ENCODE results near the gene BRINP3.
"Not testable (repeated sequence)": the region's sequence is repeated elsewhere in the genome, so short reads cannot be mapped to it uniquely, and the experiment has no call there.

BRINP3 gene

DNA sequence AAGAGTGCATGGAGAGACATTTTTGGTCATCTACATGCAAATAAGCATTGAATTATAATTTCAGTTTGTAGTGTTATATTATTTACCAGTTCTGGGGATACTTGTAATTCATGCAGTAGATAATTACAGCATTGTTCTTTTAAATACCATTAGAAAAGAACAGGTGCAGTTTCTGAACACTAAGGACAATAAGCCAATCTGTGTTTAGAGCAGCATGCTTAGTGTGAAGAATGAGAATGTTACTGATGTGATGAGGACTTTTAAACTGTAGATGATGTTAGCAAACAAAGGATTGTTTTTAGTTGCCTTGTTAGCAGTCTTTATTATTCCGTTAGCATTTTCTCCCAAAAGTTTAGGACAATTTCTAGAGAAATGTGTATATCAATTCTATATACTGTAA, 348.3 kb downstream of the BRINP3 start:
- WGBS, 2 experiments (ENCODE audit: insufficient coverage in 2 of 2) = no CpG with 5 or more reads among the region's 1 CpG
- no peak overlapping the region for H3K27ac ChIP-seq (ENCODE audit: low read depth, low read length, severe bottlenecking)

DNA sequence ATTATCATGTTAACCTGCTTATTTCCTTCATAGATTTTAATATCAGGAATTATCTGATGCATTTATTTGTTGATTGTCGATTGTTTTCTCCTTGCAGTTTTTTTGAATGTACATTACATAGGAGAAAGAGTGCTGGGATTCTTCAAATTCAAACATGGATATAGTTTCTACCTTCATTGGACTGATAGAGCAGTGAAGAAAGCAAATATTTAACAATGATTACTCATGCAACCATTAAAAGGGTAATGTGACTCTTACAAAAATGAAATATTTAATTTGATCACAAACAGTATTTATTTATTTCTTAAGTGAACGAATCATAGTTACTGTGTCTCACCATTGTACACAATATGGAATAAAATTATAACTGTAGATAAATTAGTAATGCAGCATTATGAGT, 350.9 kb downstream of the BRINP3 start:
- no peak overlapping the region for H3K4me3 ChIP-seq (ENCODE audit: extremely low read depth, insufficient read depth, low read length, poor library complexity, severe bottlenecking)
- H3K36me3 ChIP-seq (ENCODE audit: control insufficient read depth, insufficient read depth, low read length) = no peaks in the 10 kb centered on the region
- WGBS, 2 experiments (ENCODE audit: insufficient coverage in 2 of 2) = no CpG with 5 or more reads among the region's 2 CpGs
- H3K27ac ChIP-seq (ENCODE audit: low read depth, low read length, severe bottlenecking) = no peak overlapping the region
- H3K4me1 ChIP-seq (ENCODE audit: control insufficient read depth, insufficient read depth, low read length, poor library complexity, severe bottlenecking) = no peaks in the 10 kb centered on the region
- no peaks in the 10 kb centered on the region for H3K9me3 ChIP-seq (ENCODE audit: control insufficient read depth, low read length)

More for the DNA sequence above, 348.3 kb downstream of the BRINP3 start:
- H3K36me3 ChIP-seq (ENCODE audit: control insufficient read depth, insufficient read depth, low read length) = no peaks in the 10 kb centered on the region
- H3K4me1 ChIP-seq (ENCODE audit: control insufficient read depth, insufficient read depth, low read length, poor library complexity, severe bottlenecking) = no peaks in the 10 kb centered on the region
- H3K9me3 ChIP-seq (ENCODE audit: control insufficient read depth, low read length) = no peaks in the 10 kb centered on the region
- H3K4me3 ChIP-seq (ENCODE audit: extremely low read depth, insufficient read depth, low read length, poor library complexity, severe bottlenecking) = no peak overlapping the region

DNA sequence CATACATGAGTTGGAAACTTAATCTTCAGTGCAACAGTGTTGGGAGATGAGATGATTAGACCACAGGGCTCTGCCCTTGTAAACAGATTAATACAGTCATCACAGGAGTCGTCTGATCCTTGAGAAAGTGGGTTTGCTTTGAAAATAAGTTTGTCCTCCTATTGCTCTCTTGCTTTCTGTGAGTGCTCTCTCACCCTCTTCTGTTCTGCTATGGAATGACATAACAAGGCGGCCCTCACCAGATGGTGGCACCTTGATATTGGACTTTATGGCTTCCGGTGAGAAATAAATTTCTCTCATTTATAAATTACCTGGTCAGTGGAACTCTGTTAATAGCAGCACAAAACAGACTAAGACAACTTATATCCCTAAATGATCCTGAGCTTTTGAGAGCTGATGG, 353.6 kb downstream of the BRINP3 start:
- Histone ChIP-seq H3K4me3 (ENCODE audit: extremely low read depth, insufficient read depth, low read length, poor library complexity, severe bottlenecking) (no peak overlapping the region), H3K4me1 (ENCODE audit: control insufficient read depth, insufficient read depth, low read length, poor library complexity, severe bottlenecking) (no peaks in the 10 kb centered on the region), H3K9me3 (ENCODE audit: control insufficient read depth, low read length) (no peaks in the 10 kb centered on the region), H3K27ac (ENCODE audit: low read depth, low read length, severe bottlenecking) (no peak overlapping the region), H3K36me3 (ENCODE audit: control insufficient read depth, insufficient read depth, low read length) (no peaks in the 10 kb centered on the region)
- WGBS, 2 experiments (ENCODE audit: insufficient coverage in 2 of 2) = 80% methylated on average over 2 of the region's 3 CpGs; no CpG with 5 or more reads in 1 of the 2 experiments

DNA sequence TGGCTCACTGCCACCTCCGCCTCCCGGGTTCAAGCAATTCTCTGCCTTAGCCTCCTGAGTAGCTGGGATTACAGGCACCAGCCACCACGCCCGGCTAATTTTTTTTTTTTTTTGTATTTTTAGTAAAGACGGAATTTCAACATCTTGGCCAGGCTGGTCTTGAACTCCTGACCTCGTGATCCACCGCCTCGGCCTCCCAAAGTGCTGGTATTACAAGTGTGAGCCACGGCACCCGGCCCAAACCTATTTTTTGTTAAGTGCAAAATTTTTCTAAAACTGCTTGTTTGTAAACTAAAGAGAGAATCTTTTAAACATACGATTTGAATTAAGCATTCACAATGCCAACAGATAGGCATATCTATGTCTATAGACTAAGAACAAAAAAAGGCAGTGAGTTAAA, 357.1 kb downstream of the BRINP3 start:
- not testable (repeated sequence) for H3K9me3 ChIP-seq (ENCODE audit: control insufficient read depth, low read length); H3K4me1 ChIP-seq (ENCODE audit: control insufficient read depth, insufficient read depth, low read length, poor library complexity, severe bottlenecking); H3K36me3 ChIP-seq (ENCODE audit: control insufficient read depth, insufficient read depth, low read length); H3K27ac ChIP-seq (ENCODE audit: low read depth, low read length, severe bottlenecking); H3K4me3 ChIP-seq (ENCODE audit: extremely low read depth, insufficient read depth, low read length, poor library complexity, severe bottlenecking)
- WGBS, 2 experiments (ENCODE audit: insufficient coverage in 2 of 2) = 88 to 100% methylated on average over 2 to 8 of the region's 11 CpGs

DNA sequence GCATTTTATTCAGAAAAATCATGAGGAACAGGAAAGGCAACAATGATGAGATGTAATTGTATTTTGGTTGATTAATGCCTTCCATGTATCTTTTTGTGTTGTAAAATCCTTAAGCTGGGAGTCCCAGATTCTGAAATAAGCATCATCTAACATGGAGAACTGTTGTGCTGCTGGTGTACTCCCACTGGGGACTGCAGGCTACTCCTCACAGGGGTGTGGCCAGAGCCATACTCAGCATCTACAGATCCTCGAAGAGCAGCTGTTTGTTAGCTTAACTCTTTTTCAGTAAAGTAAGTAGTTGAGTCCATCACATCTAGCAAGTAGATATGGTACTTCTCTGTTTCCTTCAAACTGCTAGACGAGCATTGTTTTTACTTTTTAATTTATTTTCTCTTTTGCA, 358.0 kb downstream of the BRINP3 start:
- no peaks in the 10 kb centered on the region for H3K36me3 ChIP-seq (ENCODE audit: control insufficient read depth, insufficient read depth, low read length)
- no peak overlapping the region for H3K27ac ChIP-seq (ENCODE audit: low read depth, low read length, severe bottlenecking)
- no peaks in the 10 kb centered on the region for H3K4me1 ChIP-seq (ENCODE audit: control insufficient read depth, insufficient read depth, low read length, poor library complexity, severe bottlenecking)
- H3K9me3 ChIP-seq (ENCODE audit: control insufficient read depth, low read length) = no peaks in the 10 kb centered on the region
- H3K4me3 ChIP-seq (ENCODE audit: extremely low read depth, insufficient read depth, low read length, poor library complexity, severe bottlenecking) = no peak overlapping the region
- no CpG with 5 or more reads among the region's 2 CpGs for WGBS, 2 experiments (ENCODE audit: insufficient coverage in 2 of 2)

DNA sequence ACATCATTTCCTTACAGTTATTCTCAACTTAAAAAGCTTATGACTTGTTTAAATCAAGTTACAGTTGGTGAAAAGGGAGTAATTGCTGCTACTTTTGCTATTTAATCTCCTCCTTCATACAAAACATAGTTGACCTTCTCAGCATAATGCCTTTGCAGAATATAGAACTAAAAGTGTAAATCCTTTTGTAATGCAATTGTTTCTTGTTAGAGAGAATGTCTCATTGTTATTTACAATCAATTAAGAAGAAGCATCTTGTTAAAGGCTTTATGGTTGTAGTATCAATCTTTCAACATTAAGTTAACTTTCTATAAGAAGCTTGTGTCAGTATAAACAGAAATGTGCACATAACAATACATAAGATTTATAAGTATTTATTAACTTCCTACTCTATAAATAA, 360.7 kb downstream of the BRINP3 start:
- Histone ChIP-seq H3K4me1 (ENCODE audit: control insufficient read depth, insufficient read depth, low read length, poor library complexity, severe bottlenecking) (no peaks in the 10 kb centered on the region), H3K9me3 (ENCODE audit: control insufficient read depth, low read length) (no peaks in the 10 kb centered on the region), H3K4me3 (ENCODE audit: extremely low read depth, insufficient read depth, low read length, poor library complexity, severe bottlenecking) (no peak overlapping the region), H3K27ac (ENCODE audit: low read depth, low read length, severe bottlenecking) (no peak overlapping the region), H3K36me3 (ENCODE audit: control insufficient read depth, insufficient read depth, low read length) (no peaks in the 10 kb centered on the region)

DNA sequence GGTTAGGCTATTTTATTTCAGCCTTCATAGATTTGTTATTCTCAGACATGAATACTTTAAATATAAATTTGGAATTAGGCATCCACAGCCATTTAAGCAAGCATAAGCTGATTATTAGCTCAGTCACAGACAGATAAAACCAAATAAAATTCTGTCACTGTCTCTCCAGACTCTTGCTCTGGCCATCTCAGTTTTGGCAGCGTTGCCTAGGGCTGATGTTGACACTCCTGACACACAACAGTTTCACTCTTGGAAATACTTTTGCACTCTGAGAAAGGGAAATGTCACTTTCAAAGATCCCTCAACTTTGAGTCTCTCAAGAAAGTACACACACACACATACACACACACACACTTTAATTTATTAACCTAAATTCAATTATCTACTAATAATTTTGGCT, 372.7 kb downstream of the BRINP3 start:
- Histone ChIP-seq H3K27ac (ENCODE audit: low read depth, low read length, severe bottlenecking) (no peak overlapping the region), H3K4me3 (ENCODE audit: extremely low read depth, insufficient read depth, low read length, poor library complexity, severe bottlenecking) (no peak overlapping the region), H3K36me3 (ENCODE audit: control insufficient read depth, insufficient read depth, low read length) (no peaks in the 10 kb centered on the region), H3K9me3 (ENCODE audit: control insufficient read depth, low read length) (no peaks in the 10 kb centered on the region), H3K4me1 (ENCODE audit: control insufficient read depth, insufficient read depth, low read length, poor library complexity, severe bottlenecking) (no peaks in the 10 kb centered on the region)
- WGBS, 2 experiments (ENCODE audit: insufficient coverage in 2 of 2) = 80% methylated on average over 1 of the region's 1 CpG

DNA sequence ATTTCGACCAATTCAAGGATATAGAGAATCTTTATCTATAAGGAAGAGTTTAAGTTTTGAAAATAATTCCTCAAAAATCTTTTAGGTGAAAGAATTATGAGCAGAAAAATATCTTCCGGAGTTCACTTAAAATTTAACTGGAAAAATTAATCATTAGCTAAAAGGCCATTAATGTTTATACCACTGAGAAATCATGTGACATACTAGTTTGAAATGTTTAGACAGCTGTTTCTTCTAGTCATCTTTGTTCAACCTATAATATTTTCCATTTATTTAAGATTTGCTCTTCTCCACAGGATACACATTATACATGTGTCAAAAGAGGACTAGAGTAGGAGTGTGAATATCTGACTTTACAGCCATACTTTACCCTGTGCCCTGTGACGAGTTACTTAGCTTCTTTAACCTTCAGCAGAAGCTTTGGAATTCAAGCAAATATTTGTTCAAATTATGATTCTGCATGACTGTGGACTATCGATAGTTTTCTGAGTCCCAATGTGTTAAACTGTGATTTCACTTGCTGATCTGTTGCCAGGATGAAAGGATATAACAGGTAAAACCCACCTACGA, 374.8 kb downstream of the BRINP3 start:
- H3K4me3 ChIP-seq (ENCODE audit: extremely low read depth, insufficient read depth, low read length, poor library complexity, severe bottlenecking) = no peak overlapping the region
- no peaks in the 10 kb centered on the region for H3K9me3 ChIP-seq (ENCODE audit: control insufficient read depth, low read length)
- WGBS, 2 experiments (ENCODE audit: insufficient coverage in 2 of 2) = 100% methylated on average over 1 to 2 of the region's 5 CpGs
- H3K36me3 ChIP-seq (ENCODE audit: control insufficient read depth, insufficient read depth, low read length) = no peaks in the 10 kb centered on the region
- no peaks in the 10 kb centered on the region for H3K4me1 ChIP-seq (ENCODE audit: control insufficient read depth, insufficient read depth, low read length, poor library complexity, severe bottlenecking)
- no peak overlapping the region for H3K27ac ChIP-seq (ENCODE audit: low read depth, low read length, severe bottlenecking)

DNA sequence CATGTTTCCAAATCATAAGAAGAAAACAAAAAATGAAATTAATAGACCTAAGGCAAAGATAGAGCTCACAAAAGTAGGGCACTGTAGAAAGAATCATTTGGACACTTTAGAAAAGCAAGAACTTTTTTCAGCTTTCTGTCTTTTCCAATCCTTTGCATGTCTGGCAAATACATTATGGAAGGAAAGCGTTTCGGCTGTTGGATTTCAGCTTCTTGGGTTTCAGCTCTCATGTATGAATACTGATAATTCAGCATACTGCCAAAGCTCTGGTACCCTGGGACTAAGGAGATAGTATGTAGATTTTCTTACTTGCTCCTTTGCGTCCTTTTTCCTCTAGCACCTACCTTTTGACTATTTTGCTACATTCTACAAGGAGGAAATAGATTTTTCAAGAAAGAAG, 375.9 kb downstream of the BRINP3 start:
- no CpG with 5 or more reads among the region's 3 CpGs for WGBS, 2 experiments (ENCODE audit: insufficient coverage in 2 of 2)
- Histone ChIP-seq H3K9me3 (ENCODE audit: control insufficient read depth, low read length) (no peaks in the 10 kb centered on the region), H3K27ac (ENCODE audit: low read depth, low read length, severe bottlenecking) (no peak overlapping the region), H3K4me3 (ENCODE audit: extremely low read depth, insufficient read depth, low read length, poor library complexity, severe bottlenecking) (no peak overlapping the region), H3K36me3 (ENCODE audit: control insufficient read depth, insufficient read depth, low read length) (no peaks in the 10 kb centered on the region), H3K4me1 (ENCODE audit: control insufficient read depth, insufficient read depth, low read length, poor library complexity, severe bottlenecking) (no peaks in the 10 kb centered on the region)

DNA sequence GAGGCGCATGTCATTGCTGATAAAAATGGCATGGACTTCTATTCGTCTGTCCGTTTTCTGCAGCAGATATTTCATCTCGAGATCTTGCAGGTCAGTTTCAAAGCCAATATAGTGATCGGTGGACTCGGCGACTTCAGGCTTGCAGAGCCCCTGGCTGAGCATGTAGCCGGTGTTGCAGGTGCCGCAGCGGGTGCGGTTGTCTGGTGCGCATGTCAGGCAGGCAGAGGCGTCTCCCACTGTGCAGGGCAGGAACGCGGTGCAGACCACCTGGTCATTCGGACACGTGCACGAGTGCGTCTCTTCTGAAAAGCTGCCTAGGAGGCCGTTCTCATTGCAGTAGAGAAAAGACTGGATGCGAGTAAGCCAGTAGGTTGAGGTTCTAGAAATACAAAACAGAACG, 378.9 kb downstream of the BRINP3 start:
- Histone ChIP-seq H3K4me1 (ENCODE audit: control insufficient read depth, insufficient read depth, low read length, poor library complexity, severe bottlenecking) (no peaks in the 10 kb centered on the region), H3K9me3 (ENCODE audit: control insufficient read depth, low read length) (no peaks in the 10 kb centered on the region), H3K36me3 (ENCODE audit: control insufficient read depth, insufficient read depth, low read length) (no peaks in the 10 kb centered on the region), H3K27ac (ENCODE audit: low read depth, low read length, severe bottlenecking) (no peak overlapping the region), H3K4me3 (ENCODE audit: extremely low read depth, insufficient read depth, low read length, poor library complexity, severe bottlenecking) (no peak overlapping the region)
- 93 to 95% methylated on average over 19 of the region's 22 CpGs for WGBS, 2 experiments (ENCODE audit: insufficient coverage in 2 of 2)

DNA sequence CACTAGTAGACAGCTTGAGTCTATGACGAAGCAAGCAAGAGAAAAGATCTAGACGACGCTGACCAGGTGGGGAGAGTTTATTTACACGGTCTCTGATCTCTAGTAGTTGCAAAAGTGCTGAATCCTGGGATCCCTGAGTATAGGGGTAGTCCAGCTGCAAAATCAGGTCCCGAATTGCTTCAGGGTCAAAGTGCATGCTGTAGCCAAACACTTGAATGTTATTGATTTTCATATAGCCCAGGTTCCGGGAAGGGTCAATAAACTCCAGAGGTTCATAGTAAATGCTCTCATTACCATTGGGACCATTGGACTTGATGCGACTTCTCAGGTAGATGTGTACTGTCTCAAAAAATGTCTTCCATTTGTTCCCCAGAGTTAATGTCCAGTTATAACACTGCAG, 379.6 kb downstream of the BRINP3 start:
- Histone ChIP-seq H3K4me1 (ENCODE audit: control insufficient read depth, insufficient read depth, low read length, poor library complexity, severe bottlenecking) (no peaks in the 10 kb centered on the region), H3K36me3 (ENCODE audit: control insufficient read depth, insufficient read depth, low read length) (no peaks in the 10 kb centered on the region), H3K27ac (ENCODE audit: low read depth, low read length, severe bottlenecking) (no peak overlapping the region), H3K4me3 (ENCODE audit: extremely low read depth, insufficient read depth, low read length, poor library complexity, severe bottlenecking) (no peak overlapping the region), H3K9me3 (ENCODE audit: control insufficient read depth, low read length) (no peaks in the 10 kb centered on the region)
- WGBS, 2 experiments (ENCODE audit: insufficient coverage in 2 of 2) = 79 to 91% methylated on average over 5 to 6 of the region's 7 CpGs
